Measurements from ENCODE around the gene ZNF789.
"Not testable (repeated sequence)": the region's sequence is repeated elsewhere in the genome, so short reads cannot be mapped to it uniquely, and the experiment has no call there.

ZNF789 gene

GRCh38 chr7:99472561-99473314 is at the start of gene ZNF789:
ZNF789 (plus strand) TSS chr7:99472890; CDS start chr7:99476457, 3,567 bp downstream.
- peak; percentile 99 for DNase-seq (ENCODE audit: low read depth, low spot score)

GRCh38 chr7:99424932-99425730 is 47.6 kb upstream of the ZNF789 start:
- DNase-seq (ENCODE audit: low read depth, low spot score), result no peak

- DNase-seq (ENCODE audit: low read depth, low spot score), result no peak
Observed at GRCh38 chr7:99428972-99429566, 43.6 kb upstream of the ZNF789 start.

- no peak for DNase-seq (ENCODE audit: low read depth, low spot score)
Observed at GRCh38 chr7:99429756-99430155, 42.9 kb upstream of the ZNF789 start.

GRCh38 chr7:99431756-99432540 is 40.7 kb upstream of the ZNF789 start:
- not testable (repeated sequence) for DNase-seq (ENCODE audit: low read depth, low spot score)

GRCh38 chr7:99433158-99433557 is 39.5 kb upstream of the ZNF789 start:
- no peak for DNase-seq (ENCODE audit: low read depth, low spot score)

- no peak for DNase-seq (ENCODE audit: low read depth, low spot score)
Observed at GRCh38 chr7:99437946-99438572, 34.6 kb upstream of the ZNF789 start.

- peak; percentile 99 for DNase-seq (ENCODE audit: low read depth, low spot score)
Observed at GRCh38 chr7:99438573-99439480, 33.9 kb upstream of the ZNF789 start, which contains the start of the genes CPSF4 and PTCD1. CPSF4 (plus strand) TSS chr7:99438943; CDS start chr7:99439083, 140 bp downstream. PTCD1 (minus strand) TSS chr7:99438798; CDS start chr7:99435242, 3,556 bp downstream.

GRCh38 chr7:99440195-99440594 is 32.5 kb upstream of the ZNF789 start:
- peak; percentile 40 for DNase-seq (ENCODE audit: low read depth, low spot score)

GRCh38 chr7:99446096-99446495 is 26.6 kb upstream of the ZNF789 start:
- DNase-seq (ENCODE audit: low read depth, low spot score), result no peak

- DNase-seq (ENCODE audit: low read depth, low spot score), result no peak
Observed at GRCh38 chr7:99447943-99448342, 24.7 kb upstream of the ZNF789 start.

GRCh38 chr7:99448855-99449254 is 23.8 kb upstream of the ZNF789 start:
- DNase-seq (ENCODE audit: low read depth, low spot score), result no peak

- DNase-seq (ENCODE audit: low read depth, low spot score), result no peak
Observed at GRCh38 chr7:99449326-99449725, 23.4 kb upstream of the ZNF789 start.

GRCh38 chr7:99451936-99452335 is 20.8 kb upstream of the ZNF789 start:
- no peak for DNase-seq (ENCODE audit: low read depth, low spot score)

- DNase-seq (ENCODE audit: low read depth, low spot score), result no peak
Observed at GRCh38 chr7:99452541-99452940, 20.1 kb upstream of the ZNF789 start.

GRCh38 chr7:99453105-99453504 is 19.6 kb upstream of the ZNF789 start:
- DNase-seq (ENCODE audit: low read depth, low spot score), result no peak

- DNase-seq (ENCODE audit: low read depth, low spot score), result no peak
Observed at GRCh38 chr7:99455874-99456273, 16.8 kb upstream of the ZNF789 start.

- no peak for DNase-seq (ENCODE audit: low read depth, low spot score)
Observed at GRCh38 chr7:99456288-99456687, 16.4 kb upstream of the ZNF789 start.

- no peak for DNase-seq (ENCODE audit: low read depth, low spot score)
Observed at GRCh38 chr7:99457050-99457649, 15.5 kb upstream of the ZNF789 start.

All from astrocyte of the hippocampus (primary cell).